PC-3 (cell line): ENCODE results near the gene USP21. TPM values are rescaled to one million over a fixed set of nuclear protein-coding genes. Genes with fewer than 3 reads are reported as not detected.

ENCODE experiments used
- ATAC-seq: fragments of 200-7000 bp; cut with Tn5 transposase; 2 replicates; pipeline ENCODE4 v1.9.1; 2020; ENCODE audit warnings: mild to moderate bottlenecking, moderate library complexity
- BruUV-seq: library from RNA; stranded (reverse); fragments of 400-500 nt; replicated peaks from 2 replicates; lab custom pipeline; 2021; lab: Mats Ljungman, UMichigan
- CTCF ChIA-PET: fragments of 300-600 bp; sonication (Branson Sonifier 250); formaldehyde crosslinking; loops from one replicate; lab custom pipeline; 2022; ENCODE audit warnings: antibody characterized with exemption; lab: Charles Lee
- POLR2A ChIA-PET: fragments of 300-600 bp; sonication (Branson Sonifier 250); formaldehyde crosslinking; loops from one replicate; lab custom pipeline; 2022; ENCODE audit warnings: antibody characterized with exemption; ENCODE audit not compliant: unreplicated experiment; lab: Charles Lee
- DNase-seq: peaks from one replicate; pipeline ENCODE4 v3.0.0-alpha.2; 2015
- H2AFZ ChIP-seq: fragments of 300-600 bp; sonication (generic); 2 replicates; pipeline ENCODE4 v1.6.0; 2016; ENCODE audit warnings: antibody characterized with exemption, low read length
- H3F3A ChIP-seq: fragments of 300-600 bp; sonication (generic); one replicate; pipeline ENCODE4 v1.6.0; 2017; ENCODE audit warnings: antibody characterized with exemption, low read length, control low read depth, mild to moderate bottlenecking; ENCODE audit not compliant: unreplicated experiment
- H3K27ac ChIP-seq: fragments of 300-600 bp; sonication (generic); 2 replicates; pipeline ENCODE4 v1.5.1; 2016; ENCODE audit warnings: mild to moderate bottlenecking, low read length
- H3K27me3 ChIP-seq: fragments of 300-600 bp; sonication (generic); 2 replicates; pipeline ENCODE4 v1.6.1; 2016; ENCODE audit warnings: low read length, mixed read lengths
- H3K36me3 ChIP-seq: fragments of 300-600 bp; sonication (generic); 2 replicates; pipeline ENCODE4 v1.6.1; 2016; ENCODE audit warnings: low read depth, mixed run types, low read length, mixed read lengths
- H3K4me1 ChIP-seq: fragments of 300-600 bp; sonication (generic); 2 replicates; pipeline ENCODE4 v1.5.1; 2016; ENCODE audit warnings: low read length; ENCODE audit not compliant: insufficient read depth
- H3K4me2 ChIP-seq: fragments of 300-600 bp; sonication (generic); 2 replicates; pipeline ENCODE4 v1.6.0; 2016; ENCODE audit warnings: low read length
- H3K4me3 ChIP-seq: fragments of 300-600 bp; sonication (generic); 2 replicates; pipeline ENCODE4 v1.5.1; 2016; ENCODE audit warnings: mild to moderate bottlenecking, low read length, mixed read lengths
- H3K79me2 ChIP-seq: fragments of 300-600 bp; sonication (generic); 2 replicates; pipeline ENCODE4 v1.6.1; 2017; ENCODE audit warnings: low read length, mixed read lengths
- H3K9ac ChIP-seq: fragments of 300-600 bp; sonication (generic); 2 replicates; pipeline ENCODE4 v1.6.0; 2016; ENCODE audit warnings: mild to moderate bottlenecking, low read length
- H3K9me2 ChIP-seq: fragments of 300-600 bp; sonication (generic); replicated peaks from 2 replicates; pipeline ENCODE4 v1.6.1; 2016; ENCODE audit warnings: mixed run types, low read length, mixed read lengths
- H3K9me3 ChIP-seq: fragments of 300-600 bp; sonication (generic); 2 replicates; pipeline ENCODE4 v1.6.1; 2016; ENCODE audit warnings: low read length, mixed read lengths
- H4K20me1 ChIP-seq: fragments of 300-600 bp; sonication (generic); 2 replicates; pipeline ENCODE4 v1.6.1; 2016; ENCODE audit warnings: low read length, mixed read lengths
- CTCF ChIP-seq: fragments of 300-600 bp; sonication (generic); conservative IDR thresholded peaks from 2 replicates; pipeline ENCODE4 v1.5.1; 2017; ENCODE audit warnings: antibody characterized with exemption, low read depth, mild to moderate bottlenecking, low read length
- EZH2 ChIP-seq: fragments of 300-600 bp; sonication (generic); IDR thresholded peaks from one replicate; pipeline ENCODE4 v1.6.1; 2017; ENCODE audit warnings: antibody characterized with exemption, mild to moderate bottlenecking, low read length; ENCODE audit not compliant: unreplicated experiment
- EZH2phosphoT487 ChIP-seq: fragments of 300-600 bp; sonication (generic); IDR thresholded peaks from 2 replicates; pipeline ENCODE4 v1.6.1; 2018; ENCODE audit warnings: mild to moderate bottlenecking, antibody characterized with exemption, low read length, borderline replicate concordance
- intact Hi-C: fragments of 100-400 bp; cut with micrococcal nuclease; formaldehyde crosslinking; loops from 2 replicates; pipeline ENCODE4 v1.9.0; 2023
- total RNA-seq: library from RNA; depleted of rRNA; stranded (reverse); fragments of >200 nt; gene quantifications from 2 replicates; pipeline ENCODE4 v1.2.3, GENCODE V29; 2014

Gene USP21
- total RNA-seq, 1 experiment from 2014 or later = 20.6 TPM

DNA sequence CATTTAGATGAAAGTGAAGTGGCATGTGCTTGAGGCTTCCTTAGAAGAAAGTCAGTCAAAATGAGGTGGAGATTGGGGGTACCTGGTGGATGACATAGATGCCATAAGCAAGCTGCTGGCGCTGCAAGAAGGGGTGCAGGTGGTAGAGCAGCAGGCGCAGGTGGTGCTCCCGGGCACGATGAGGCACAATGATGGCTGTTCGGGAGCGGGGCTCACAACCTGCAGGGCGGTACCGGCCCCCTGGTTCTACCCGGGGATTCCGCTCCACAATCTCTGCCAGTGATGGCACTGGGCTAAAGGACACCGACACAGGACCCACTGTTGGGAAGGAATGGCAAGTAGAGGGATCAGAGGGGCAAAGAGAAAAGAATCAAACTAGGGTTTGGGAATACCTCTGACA lies 15.6 kb downstream of the USP21 start:
- no peak overlapping the region for H2AFZ ChIP-seq
- H3K36me3 ChIP-seq = peaks cover 47% of the 10 kb centered on the region; the same call in 1 of the 2 replicates
- H3K9me3 ChIP-seq = no peaks in the 10 kb centered on the region
- H3K27ac ChIP-seq = no peak overlapping the region
- no peak for DNase-seq
- peaks cover 19% of the 10 kb centered on the region for H3K79me2 ChIP-seq
- no peak for ATAC-seq
- no peak overlapping the region for H3K9ac ChIP-seq
- TF ChIP-seq EZH2 (no peak), CTCF (no peak), EZH2phosphoT487 (no peak)
- no peaks in the 10 kb centered on the region for H3K27me3 ChIP-seq
- H3K9me2 ChIP-seq = no peaks in the 10 kb centered on the region
- H3K4me2 ChIP-seq = no peak overlapping the region
- no TSS peak for BruUV-seq
- ChIA-PET CTCF (no interaction called here), POLR2A (no interaction called here)
- H4K20me1 ChIP-seq = no peaks in the 10 kb centered on the region
- peaks cover 18% of the 10 kb centered on the region for H3K4me1 ChIP-seq
- intact Hi-C loops = no loop called here
- H3F3A ChIP-seq = no peaks in the 10 kb centered on the region
- no peak overlapping the region for H3K4me3 ChIP-seq

- H3K9ac ChIP-seq = peak overlapping the region; percentile 80; the same call in 1 of the 2 replicates
- H3K9me2 ChIP-seq = no peaks in the 10 kb centered on the region
- DNase-seq (no peak), ATAC-seq (no peak)
- H3K4me2 ChIP-seq = peak overlapping the region; percentile 94
- H3K79me2 ChIP-seq = peaks cover 19% of the 10 kb centered on the region
- no peak for TF ChIP-seq EZH2phosphoT487
- no peak for TF ChIP-seq EZH2
- TF ChIP-seq CTCF = no peak
- no peaks in the 10 kb centered on the region for H3F3A ChIP-seq
- BruUV-seq = no TSS peak
- no peaks in the 10 kb centered on the region for H3K9me3 ChIP-seq
- ChIA-PET POLR2A (no interaction called here), CTCF (no interaction called here)
- H3K27ac ChIP-seq = no peak overlapping the region
- no peaks in the 10 kb centered on the region for H3K27me3 ChIP-seq
- intact Hi-C loops = no loop called here
- H2AFZ ChIP-seq = no peak overlapping the region
- peak overlapping the region; percentile 87 for H3K4me3 ChIP-seq
- H3K4me1 ChIP-seq = peaks cover 18% of the 10 kb centered on the region
- no peaks in the 10 kb centered on the region for H4K20me1 ChIP-seq
- peaks cover 40% of the 10 kb centered on the region; the same call in 1 of the 2 replicates for H3K36me3 ChIP-seq
Measured at GRCh38 chr1:161175771-161176453, 16.6 kb downstream of the USP21 start.
